Kidney (tissue), 14 donors: ENCODE data around the gene ADAMTS9. TPM values are rescaled to one million over a fixed set of nuclear protein-coding genes. Genes with fewer than 3 reads are reported as not detected.

Experiments used
- DNase-seq, 5 donors: peaks; one replicate each; pipeline ENCODE4 v3.0.0-alpha.2; 2013 to 2020
- FAIRE-seq: peaks from 2 replicates; lab custom pipeline; 2012; peaks lifted over from hg19 to GRCh38; lab: Jason Lieb, UNC
- H3K27ac ChIP-seq, 2 donors: one replicate each; pipeline ENCODE4 v1.7.0; 2013; ENCODE audit warnings: low read depth in 2 of 2, low read length in 2 of 2, inconsistent platforms in 1 of 2
- H3K27me3 ChIP-seq: one replicate; pipeline ENCODE4 v1.7.1; 2013; ENCODE audit warnings: low read length, inconsistent platforms; ENCODE audit not compliant: control insufficient read depth, insufficient read depth
- H3K36me3 ChIP-seq, 3 donors: one replicate each; pipeline versions ENCODE4 v1.7.0 to v1.7.1; 2013; ENCODE audit warnings: low read length in 3 of 3, control low read depth in 1 of 3, inconsistent platforms in 1 of 3; ENCODE audit not compliant: insufficient read depth in 3 of 3, control insufficient read depth in 2 of 3
- H3K4me1 ChIP-seq, 3 donors: one replicate each; pipeline versions ENCODE4 v1.7.0 to v1.7.1; 2013; ENCODE audit warnings: low read length in 3 of 3, inconsistent platforms in 1 of 3, low read depth in 1 of 3; ENCODE audit not compliant: control insufficient read depth in 2 of 3, insufficient read depth in 2 of 3
- H3K4me3 ChIP-seq, 3 donors: one replicate each; pipeline versions ENCODE4 v1.7.0 to v1.8.1; 2013; ENCODE audit warnings: low read length in 3 of 3, control low read depth in 1 of 3, inconsistent platforms in 1 of 3
- H3K9ac ChIP-seq, 3 donors: one replicate each; pipeline versions ENCODE4 v1.7.0 to v1.7.1; 2013; ENCODE audit warnings: low read length in 3 of 3, control low read depth in 1 of 3, inconsistent platforms in 1 of 3
- H3K9me3 ChIP-seq, 3 donors: one replicate each; pipeline versions ENCODE4 v1.7.0 to v1.7.1; 2013; ENCODE audit warnings: low read length in 3 of 3, control low read depth in 1 of 3, inconsistent platforms in 1 of 3; ENCODE audit not compliant: control insufficient read depth in 2 of 3, insufficient read depth in 1 of 3
- CTCF ChIP-seq: IDR thresholded peaks from 3 replicates; pipeline ENCODE4 v1.5.1; 2012; ENCODE audit warnings: mild to moderate bottlenecking, moderate library complexity, borderline replicate concordance; ENCODE audit not compliant: insufficient read depth; ENCODE audit errors: extremely low read depth
- intact Hi-C: fragments of 100-400 bp; cut with DNase I; formaldehyde crosslinking; loops from one replicate; pipeline ENCODE4 v1.11.1; 2022
- polyA plus RNA-seq: library from polyadenylated mRNA; stranded (reverse); fragments of 350-450 nt; fragmentation: Illumina TruSeq; extraction: RNeasy Lipid Tissue Mini Kit (QIAGEN cat#74804); gene quantifications from one replicate; pipeline ENCODE4 v1.2.3, GENCODE V29; 2014; ENCODE audit warnings: low read depth, low replicate concordance; ENCODE audit not compliant: insufficient read depth
- total RNA-seq: library from RNA; stranded (reverse); fragmentation: NEBNext Ultra II Directional; extraction: Animal tissue kit (Norgen Biotek cat#: 25700); gene quantifications from one replicate; pipeline ENCODE4 v1.2.1, GENCODE V29; 2021
- donor health status: control.
- donor health status: control.
- donor health status: control.
- donor health status: control.
- donor health status: control.
- donor health status: DM: yes; HTN: yes; CAD: no.
- donor health status: Normal renal cell carcinoma (clear cell type).

Gene ADAMTS9
- total and polyA plus RNA-seq, 2 donors from 2014 or later, result 25.0 to 117 TPM

- Histone ChIP-seq H3K27me3 (no peaks in the 10 kb centered on the region), H3K9me3 (no peaks in the 10 kb centered on the region), H3K36me3 (peaks cover 8 to 27% (median 21%) of the 10 kb centered on the region in 3 donors), H3K4me3 (no peak overlapping the region), H3K27ac (peak overlapping the region; percentile 3 to 36), H3K9ac (no peak overlapping the region), H3K4me1 (peaks cover 7 to 10% (median 8%) of the 10 kb centered on the region in 3 donors)
- FAIRE-seq (no peak), DNase-seq (peak in 2 of 5 donors; percentile 66 to 75)
- TF ChIP-seq CTCF, result no peak
- intact Hi-C loops, result no loop called here
These were observed 37.6 kb downstream of the ADAMTS9 start for GRCh38 chr3:64650096-64650622.

- Histone ChIP-seq H3K4me3 (no peak overlapping the region), H3K36me3 (peaks cover 8 to 20% (median 20%) of the 10 kb centered on the region in 3 donors), H3K4me1 (peaks cover 7 to 10% (median 8%) of the 10 kb centered on the region in 3 donors), H3K27me3 (no peaks in the 10 kb centered on the region), H3K27ac (peak overlapping the region; percentile 5 to 33), H3K9me3 (no peaks in the 10 kb centered on the region), H3K9ac (no peak overlapping the region)
- intact Hi-C loops, result no loop called here
- TF ChIP-seq CTCF, result no peak
- no peak for DNase-seq
- FAIRE-seq, result no peak
These were observed 38.6 kb downstream of the ADAMTS9 start for GRCh38 chr3:64648927-64649906.

GRCh38 chr3:64647825-64648224 lies 40.0 kb downstream of the ADAMTS9 start:
- TF ChIP-seq CTCF, result no peak
- Histone ChIP-seq H3K27me3 (no peaks in the 10 kb centered on the region), H3K36me3 (peaks cover 8 to 20% (median 13%) of the 10 kb centered on the region in 3 donors), H3K4me3 (no peak overlapping the region), H3K9ac (no peak overlapping the region), H3K9me3 (no peaks in the 10 kb centered on the region), H3K4me1 (peaks cover 7 to 10% (median 10%) of the 10 kb centered on the region in 3 donors), H3K27ac (no peak overlapping the region)
- DNase-seq (no peak), FAIRE-seq (no peak)
- intact Hi-C loops, result no loop called here
